NCI-H2227 (cell line): ENCODE results near the gene SRSF7.
"Not testable (repeated sequence)": the region's sequence is repeated elsewhere in the genome, so short reads cannot be mapped to it uniquely, and the experiment has no call there.

ENCODE experiments used
- DNase-seq: peaks from one replicate; lab custom pipeline; 2025; ENCODE audit not compliant: unreplicated experiment; lab: John Stamatoyannopoulos, UW

SRSF7 gene

GRCh38 chr2:38750891-38751595 is at the start of gene SRSF7:
Gene SRSF7 (minus strand): TSS chr2:38751361. CDS start chr2:38751256, 105 bp downstream.
- peak; percentile 99 for DNase-seq

DNA sequence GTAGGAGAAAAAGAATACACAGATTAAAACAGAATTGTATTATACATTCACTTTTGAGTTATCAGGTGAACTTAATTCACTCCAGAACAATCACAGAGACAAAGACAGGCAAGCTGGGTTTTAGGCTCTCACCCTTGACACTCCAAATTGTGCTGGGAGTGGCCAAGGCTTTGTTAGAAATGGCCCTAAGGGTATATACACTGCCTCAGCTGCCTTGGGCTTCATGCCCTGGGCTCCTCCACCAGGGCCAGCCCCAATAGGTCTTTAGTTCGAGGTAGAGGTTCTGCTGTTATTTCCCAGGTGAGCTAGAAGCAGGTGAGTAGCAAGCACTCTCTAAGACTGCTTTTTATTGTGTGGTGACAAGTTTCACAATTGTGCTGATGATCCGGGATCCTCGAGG is 46.8 kb upstream of the SRSF7 start:
- no peak for DNase-seq

- DNase-seq: no peak
Measured at GRCh38 chr2:38797250-38797676, 46.1 kb upstream of the SRSF7 start.

- not testable (repeated sequence) for DNase-seq
Measured at GRCh38 chr2:38795016-38795415, 43.9 kb upstream of the SRSF7 start.

- peak; percentile 6 for DNase-seq
Measured at GRCh38 chr2:38794235-38794946, 43.2 kb upstream of the SRSF7 start.

- DNase-seq: no peak
Measured at GRCh38 chr2:38793511-38793910, 42.4 kb upstream of the SRSF7 start.

DNA sequence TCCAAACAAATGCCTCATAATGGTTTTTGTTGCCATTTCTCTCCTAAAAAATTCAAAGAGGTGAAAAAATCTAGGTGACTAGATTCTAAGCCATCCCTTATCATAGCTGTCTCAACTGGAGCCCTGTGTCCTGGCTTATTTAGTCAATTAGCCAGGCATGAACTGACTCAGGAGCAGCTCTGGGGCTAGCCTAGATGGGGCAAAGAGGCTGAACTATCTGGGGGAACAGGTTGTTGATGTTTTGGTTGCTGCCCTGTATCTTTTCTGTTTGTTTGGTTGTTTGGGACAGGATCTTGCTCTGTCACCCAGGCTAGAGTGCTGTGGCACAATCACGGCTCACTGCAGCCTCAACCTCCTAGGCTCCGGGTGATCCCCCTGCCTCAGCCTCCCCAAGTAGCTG is 41.6 kb upstream of the SRSF7 start:
- DNase-seq: no peak

- not testable (repeated sequence) for DNase-seq
Measured at GRCh38 chr2:38792321-38792720, 41.2 kb upstream of the SRSF7 start.

GRCh38 chr2:38791744-38792143 is 40.6 kb upstream of the SRSF7 start:
- DNase-seq: no peak

- DNase-seq: no peak
Measured at GRCh38 chr2:38789691-38790090, 38.5 kb upstream of the SRSF7 start.

- DNase-seq: no peak
Measured at GRCh38 chr2:38788306-38788705, 37.1 kb upstream of the SRSF7 start.

DNA sequence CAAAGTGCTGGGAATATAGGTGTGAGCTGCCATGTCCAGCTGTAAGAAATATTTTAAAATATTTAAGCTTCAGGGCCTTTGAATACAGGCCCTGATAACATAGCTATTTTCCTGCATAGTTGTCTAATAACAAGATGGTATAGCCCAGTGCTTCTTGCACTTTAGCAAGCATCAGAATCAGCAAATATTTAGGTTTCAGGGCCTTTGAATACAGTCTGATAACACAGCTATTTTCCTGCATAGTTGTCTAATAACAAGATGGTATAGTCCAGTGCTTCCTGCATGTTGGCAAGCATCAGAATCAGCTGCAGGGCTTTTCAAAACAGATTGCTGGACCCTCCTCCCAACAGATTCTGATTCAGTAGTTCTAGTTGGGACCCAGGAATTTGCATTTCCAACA is 32.4 kb upstream of the SRSF7 start:
- no peak for DNase-seq

DNA sequence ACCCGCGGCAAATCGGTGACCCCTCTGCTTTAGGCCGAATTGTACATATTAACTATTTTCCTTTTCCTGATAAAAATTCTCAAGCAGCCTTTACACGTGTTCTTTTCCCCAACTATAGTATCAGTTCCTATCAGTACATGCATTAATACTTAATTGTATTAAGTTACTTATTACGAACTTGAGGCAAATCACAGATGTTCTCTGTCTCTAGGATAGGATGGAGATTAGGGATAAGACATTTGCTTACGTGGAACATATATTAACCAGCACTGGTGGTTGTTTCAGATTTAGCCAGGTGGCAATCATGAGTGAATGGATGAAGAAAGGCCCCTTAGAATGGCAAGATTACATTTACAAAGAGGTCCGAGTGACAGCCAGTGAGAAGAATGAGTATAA is 27.5 kb upstream of the SRSF7 start:
- DNase-seq: no peak

GRCh38 chr2:38776531-38776930 is 25.4 kb upstream of the SRSF7 start:
- DNase-seq: no peak

- no peak for DNase-seq
Measured at GRCh38 chr2:38775921-38776225, 24.7 kb upstream of the SRSF7 start.

DNA sequence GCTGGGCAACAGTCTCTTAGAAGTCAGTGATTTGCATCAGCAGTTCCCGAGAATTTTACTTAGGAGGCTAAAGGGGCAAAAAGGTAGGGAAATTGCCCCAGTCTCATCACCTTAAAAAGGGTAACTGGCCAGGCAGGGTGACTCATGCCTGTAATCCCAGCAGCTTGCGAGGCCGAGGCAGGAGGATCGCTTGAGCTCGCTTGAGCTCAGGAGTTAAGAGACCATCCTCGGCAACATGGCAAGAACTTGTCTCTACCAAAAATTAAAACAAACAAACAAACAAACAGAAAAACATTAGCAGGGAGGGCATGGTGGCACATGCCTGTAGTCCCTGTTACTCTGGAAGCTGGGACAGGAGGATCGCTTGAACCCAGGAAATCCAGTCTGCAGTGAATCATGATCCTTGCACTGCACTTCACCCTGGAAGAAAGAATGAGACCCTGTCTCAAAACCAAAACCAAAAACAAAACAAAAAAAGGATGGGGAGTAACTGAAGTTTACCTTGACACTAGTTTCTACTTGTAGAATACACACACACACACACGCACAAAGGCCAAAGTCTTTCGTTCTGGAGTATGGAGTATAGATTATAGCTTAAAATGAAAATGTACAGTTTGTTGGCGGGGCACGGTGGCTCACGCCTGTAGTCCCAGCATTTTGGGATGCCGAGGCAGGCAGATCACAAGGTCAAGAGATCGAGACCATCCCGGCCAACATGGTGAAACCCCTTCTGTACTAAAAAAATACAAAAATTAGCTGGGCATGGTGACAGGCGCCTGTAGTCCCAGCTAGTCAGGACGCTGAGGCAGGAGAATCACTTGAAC is 24.1 kb upstream of the SRSF7 start:
- no peak for DNase-seq

- DNase-seq: no peak
Measured at GRCh38 chr2:38771632-38772031, 20.5 kb upstream of the SRSF7 start.

- DNase-seq: no peak
Measured at GRCh38 chr2:38765551-38765950, 14.4 kb upstream of the SRSF7 start.

- DNase-seq: no peak
Measured at GRCh38 chr2:38765149-38765548, 14.0 kb upstream of the SRSF7 start.

GRCh38 chr2:38763728-38764127 is 12.6 kb upstream of the SRSF7 start:
- DNase-seq: no peak

GRCh38 chr2:38763228-38763627 is 12.1 kb upstream of the SRSF7 start:
- DNase-seq: no peak

DNA sequence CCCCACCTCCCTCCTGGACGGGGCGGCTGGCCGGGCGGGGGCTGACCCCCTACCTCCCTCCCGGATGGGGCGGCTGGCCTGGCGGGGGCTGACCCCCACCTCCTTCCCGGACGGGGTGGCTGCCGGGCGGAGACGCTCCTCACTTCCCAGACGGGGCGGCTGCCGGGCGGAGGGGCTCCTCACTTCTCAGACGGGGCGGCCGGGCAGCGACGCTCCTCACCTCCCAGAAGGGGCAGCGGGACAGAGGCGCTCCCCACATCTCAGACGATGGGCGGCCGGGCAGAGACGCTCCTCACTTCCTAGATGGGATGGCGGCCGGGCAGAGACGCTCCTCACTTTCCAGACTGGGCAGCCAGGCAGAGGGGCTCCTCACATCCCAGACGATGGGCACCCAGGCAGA is 4.7 kb upstream of the SRSF7 start:
- not testable (repeated sequence) for DNase-seq
